ENCODE results near the gene MKNK2. TPM values are rescaled to one million over a fixed set of nuclear protein-coding genes. Genes with fewer than 3 reads are reported as not detected.

Gene MKNK2
- total RNA-seq, 2 donors from 2014 or later = 90.3 to 107 TPM

GRCh38 chr19:2057484-2058469 is 6.7 kb upstream of the MKNK2 start:
- no peaks in the 10 kb centered on the region for H3K27me3 ChIP-seq
- peaks cover 0 to 81% of the 10 kb centered on the region in 2 donors for H3K4me1 ChIP-seq
- TF ChIP-seq CTCF (IDR thresholded peaks at IDR 0.05) = no peak
- no peak for DNase-seq (ENCODE audit: low spot score)
- no peak overlapping the region for H3K4me3 ChIP-seq
- no peaks in the 10 kb centered on the region for H3K36me3 ChIP-seq
- no peaks in the 10 kb centered on the region for H3K9me3 ChIP-seq
- peak overlapping the region; percentile 99 for H3K27ac ChIP-seq

GRCh38 chr19:2056837-2057192 is 5.8 kb upstream of the MKNK2 start:
- peaks cover 0 to 79% of the 10 kb centered on the region in 2 donors for H3K4me1 ChIP-seq
- no peaks in the 10 kb centered on the region for H3K36me3 ChIP-seq
- no peak overlapping the region for H3K4me3 ChIP-seq
- H3K27ac ChIP-seq = peak overlapping the region; percentile 94 to 99
- H3K27me3 ChIP-seq = no peaks in the 10 kb centered on the region
- H3K9me3 ChIP-seq = no peaks in the 10 kb centered on the region
- no peak for TF ChIP-seq CTCF (IDR thresholded peaks at IDR 0.05)
- DNase-seq (ENCODE audit: low spot score) = no peak

GRCh38 chr19:2055931-2056836 is 5.1 kb upstream of the MKNK2 start:
- no peak for TF ChIP-seq CTCF (IDR thresholded peaks at IDR 0.05)
- Histone ChIP-seq H3K9me3 (no peaks in the 10 kb centered on the region), H3K4me3 (peak overlapping the region; percentile 32 to 47), H3K36me3 (no peaks in the 10 kb centered on the region), H3K27me3 (no peaks in the 10 kb centered on the region), H3K27ac (peak overlapping the region; percentile 94 to 99), H3K4me1 (peaks cover 0 to 83% of the 10 kb centered on the region in 2 donors)
- DNase-seq (ENCODE audit: low spot score) = peak; percentile 77

- Histone ChIP-seq H3K4me1 (peaks cover 0 to 72% of the 10 kb centered on the region in 2 donors), H3K4me3 (no peak overlapping the region), H3K9me3 (no peaks in the 10 kb centered on the region), H3K27ac (peak overlapping the region; percentile 53 to 94), H3K27me3 (no peaks in the 10 kb centered on the region), H3K36me3 (no peaks in the 10 kb centered on the region)
- TF ChIP-seq CTCF (IDR thresholded peaks at IDR 0.05) = no peak
- no peak for DNase-seq (ENCODE audit: low spot score)
Measured at GRCh38 chr19:2054763-2055162, 3.7 kb upstream of the MKNK2 start.

GRCh38 chr19:2053601-2054389 is 2.8 kb upstream of the MKNK2 start:
- peak; percentile 82 for DNase-seq (ENCODE audit: low spot score)
- no peaks in the 10 kb centered on the region for H3K9me3 ChIP-seq
- no peaks in the 10 kb centered on the region for H3K36me3 ChIP-seq
- no peak for TF ChIP-seq CTCF (IDR thresholded peaks at IDR 0.05)
- H3K27ac ChIP-seq = peak overlapping the region; percentile 53 to 94
- no peaks in the 10 kb centered on the region for H3K27me3 ChIP-seq
- H3K4me3 ChIP-seq = no peak overlapping the region
- H3K4me1 ChIP-seq = peaks cover 0 to 73% of the 10 kb centered on the region in 2 donors
